ENCODE results near the gene LTBP2.

The LTBP2 gene

GRCh38 chr14:74638066-74638465, 26.0 kb upstream of the LTBP2 start:
- DNase-seq (ENCODE audit: low read depth), result no peak

GRCh38 chr14:74637178-74637550, 25.1 kb upstream of the LTBP2 start:
- no peak for DNase-seq (ENCODE audit: low read depth)

- DNase-seq (ENCODE audit: low read depth), result no peak
These were observed 24.6 kb upstream of the LTBP2 start for GRCh38 chr14:74636424-74637177.

DNA sequence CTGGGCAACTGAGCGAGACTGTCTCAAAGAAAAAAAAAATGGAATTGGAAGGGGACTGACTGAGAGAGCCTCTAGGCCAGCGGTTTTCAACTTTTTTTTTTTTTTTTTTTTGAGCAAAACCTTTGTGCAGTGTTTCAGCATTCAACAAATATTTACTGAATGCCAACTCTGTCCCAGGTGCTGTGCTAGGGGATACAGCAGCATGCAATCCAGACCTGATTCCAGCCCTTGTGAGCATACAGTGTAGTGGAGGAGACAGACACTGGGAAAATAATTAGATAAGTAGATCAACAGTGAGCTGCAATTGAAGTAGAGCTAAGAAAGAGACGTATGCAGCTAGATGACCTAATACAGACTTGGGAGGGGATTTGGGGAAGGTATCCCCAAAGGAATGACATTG, 23.8 kb upstream of the LTBP2 start:
- DNase-seq (ENCODE audit: low read depth), result no peak

GRCh38 chr14:74634964-74635363, 22.9 kb upstream of the LTBP2 start:
- DNase-seq (ENCODE audit: low read depth), result no peak

- no peak for DNase-seq (ENCODE audit: low read depth)
These were observed 22.4 kb upstream of the LTBP2 start for GRCh38 chr14:74634481-74634880.

DNA sequence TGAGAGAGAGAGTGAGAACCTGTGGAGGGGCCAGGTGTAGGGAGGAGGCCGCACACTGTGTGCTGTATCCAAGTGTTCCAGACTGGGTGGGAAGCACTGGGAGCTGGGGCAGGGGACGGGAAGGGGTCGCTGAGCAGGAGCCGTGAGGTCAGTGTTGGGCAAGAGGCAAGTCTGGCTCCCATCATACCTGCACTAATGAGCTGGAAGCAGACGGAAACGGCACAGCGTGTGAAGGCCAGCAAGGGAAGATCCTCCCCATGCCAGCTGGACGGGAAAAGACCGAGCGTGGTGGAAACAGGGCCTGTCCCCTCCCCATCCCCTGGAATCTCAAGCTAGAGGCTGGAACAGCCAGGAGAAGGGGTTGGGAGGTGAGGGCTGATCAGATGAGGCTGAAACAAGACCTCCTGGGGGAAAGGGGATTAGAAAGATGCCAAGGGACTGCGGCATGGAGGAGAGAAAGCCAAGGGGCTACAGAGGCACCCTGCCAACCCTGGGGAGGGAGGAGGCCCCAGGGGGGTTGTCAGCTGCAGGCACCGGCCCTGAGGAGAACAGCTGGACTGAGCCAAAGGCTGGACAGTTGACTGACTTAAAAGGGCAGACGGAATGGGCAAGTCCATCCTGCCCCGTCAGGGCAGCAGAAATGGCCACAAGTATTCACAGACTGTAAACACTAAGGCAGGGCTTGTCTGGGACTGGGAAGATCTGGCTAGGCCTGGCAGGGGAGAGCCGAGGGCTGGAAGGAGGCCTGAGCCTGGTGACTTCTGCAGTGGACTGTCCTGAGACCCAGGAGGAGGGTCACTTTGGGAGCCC, 19.0 kb upstream of the LTBP2 start:
- DNase-seq (ENCODE audit: low read depth), result no peak

- no peak for DNase-seq (ENCODE audit: low read depth)
These were observed 16.4 kb upstream of the LTBP2 start for GRCh38 chr14:74628418-74628817.

- DNase-seq (ENCODE audit: low read depth), result no peak
These were observed 15.0 kb upstream of the LTBP2 start for GRCh38 chr14:74627076-74627475.

- no peak for DNase-seq (ENCODE audit: low read depth)
These were observed 10.2 kb upstream of the LTBP2 start for GRCh38 chr14:74622257-74622656.

GRCh38 chr14:74621556-74621955, 9.5 kb upstream of the LTBP2 start:
- no peak for DNase-seq (ENCODE audit: low read depth)

GRCh38 chr14:74620923-74621322, 8.9 kb upstream of the LTBP2 start:
- no peak for DNase-seq (ENCODE audit: low read depth)

DNA sequence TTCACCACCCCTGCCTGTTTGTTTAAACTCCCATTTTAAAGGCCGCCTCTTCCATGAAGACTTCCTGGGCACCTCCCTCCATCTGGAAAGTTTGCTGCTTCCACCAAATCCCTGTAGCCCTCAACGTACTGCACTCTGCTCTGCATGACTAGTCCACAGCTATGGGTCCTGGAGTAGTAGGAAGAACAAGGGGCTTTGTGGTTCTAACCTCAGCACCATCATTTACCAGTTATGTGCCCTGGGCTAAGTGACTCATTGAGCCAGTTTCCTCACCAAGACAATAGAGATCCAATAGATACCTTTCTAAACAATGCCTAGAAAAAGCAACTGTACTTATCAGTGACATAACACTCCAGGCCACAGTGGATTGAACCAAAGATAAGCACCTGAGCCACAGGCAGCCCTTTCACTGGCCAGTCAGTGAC, 8.5 kb upstream of the LTBP2 start:
- DNase-seq (ENCODE audit: low read depth), result peak; percentile 30

- DNase-seq (ENCODE audit: low read depth), result no peak
These were observed 7.7 kb upstream of the LTBP2 start for GRCh38 chr14:74619672-74620131.

DNA sequence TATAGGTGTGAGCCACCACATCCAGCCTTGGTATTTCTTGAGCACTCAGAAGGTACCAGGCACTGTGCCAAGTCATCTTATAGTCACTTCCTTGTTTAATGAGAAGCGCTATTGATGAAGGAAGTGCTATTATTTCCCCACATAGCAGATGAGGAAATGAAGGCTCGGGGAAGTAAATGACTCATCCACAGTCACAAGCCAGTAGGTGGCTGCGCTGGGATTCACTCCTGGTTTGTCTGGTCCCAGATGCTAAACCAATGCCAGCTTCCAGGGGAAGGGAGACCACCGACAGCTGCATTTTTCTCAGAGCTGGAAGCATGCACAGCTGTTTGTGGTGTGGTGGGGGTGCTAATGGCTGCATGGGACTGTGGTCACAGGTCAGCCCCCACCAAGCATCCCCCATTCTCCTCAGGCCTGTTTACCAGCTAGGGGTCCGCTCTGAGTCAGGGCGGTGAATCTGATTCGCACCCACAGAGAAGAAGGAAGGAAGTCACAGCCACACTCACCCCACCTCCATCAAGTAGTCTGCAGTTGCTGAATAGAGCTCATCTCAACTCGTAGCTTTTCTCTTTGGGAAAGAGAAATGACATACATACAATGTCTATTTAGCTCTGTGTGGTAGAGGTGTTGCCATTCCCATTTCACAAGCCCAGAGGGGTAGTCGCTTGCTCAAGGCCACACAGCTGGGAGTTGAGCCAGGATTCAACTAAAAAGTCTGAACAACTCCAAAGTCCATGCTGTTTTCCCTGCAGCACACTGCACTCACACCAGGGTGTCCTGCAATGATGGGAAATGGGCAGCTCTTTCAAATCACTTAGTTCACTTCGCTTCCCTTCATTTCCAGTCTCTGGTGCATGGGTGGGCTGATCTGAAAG, 6.3 kb upstream of the LTBP2 start:
- peak; percentile 73 for DNase-seq (ENCODE audit: low read depth)

DNA sequence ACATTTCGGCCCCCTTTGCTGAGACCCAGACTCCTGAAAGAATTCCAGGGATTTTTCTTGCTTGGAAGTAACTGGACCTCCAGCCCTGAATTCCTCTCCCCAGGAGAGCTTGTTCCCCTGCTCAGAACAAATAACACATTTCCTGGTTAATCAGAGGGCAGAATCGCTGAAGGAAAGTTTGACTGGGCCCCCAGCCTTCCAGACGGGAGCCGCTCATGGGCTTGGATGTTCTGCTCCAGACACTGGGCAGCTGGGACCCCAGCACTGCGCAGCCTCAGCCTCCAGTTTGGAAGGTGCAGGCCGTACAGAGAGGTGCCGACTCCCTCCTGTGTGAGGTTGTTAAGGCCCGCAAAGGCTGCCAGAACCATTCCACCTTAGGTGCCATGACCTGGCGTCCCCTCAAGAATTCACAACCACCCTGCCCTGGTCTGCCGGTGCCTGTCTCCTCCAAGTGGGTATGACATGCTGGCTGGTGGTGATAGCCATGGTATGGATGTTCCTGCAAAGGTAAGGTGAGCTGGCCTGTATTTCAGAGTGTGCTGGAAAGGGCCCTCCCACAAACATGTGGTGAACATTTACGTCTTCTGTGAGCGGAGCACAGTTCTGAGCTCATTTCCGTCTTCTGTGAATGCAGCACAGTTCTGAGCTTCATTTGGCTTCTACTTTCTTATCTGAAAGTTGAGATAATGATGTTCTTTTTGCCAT, 5.1 kb upstream of the LTBP2 start:
- DNase-seq (ENCODE audit: low read depth), result no peak

DNA sequence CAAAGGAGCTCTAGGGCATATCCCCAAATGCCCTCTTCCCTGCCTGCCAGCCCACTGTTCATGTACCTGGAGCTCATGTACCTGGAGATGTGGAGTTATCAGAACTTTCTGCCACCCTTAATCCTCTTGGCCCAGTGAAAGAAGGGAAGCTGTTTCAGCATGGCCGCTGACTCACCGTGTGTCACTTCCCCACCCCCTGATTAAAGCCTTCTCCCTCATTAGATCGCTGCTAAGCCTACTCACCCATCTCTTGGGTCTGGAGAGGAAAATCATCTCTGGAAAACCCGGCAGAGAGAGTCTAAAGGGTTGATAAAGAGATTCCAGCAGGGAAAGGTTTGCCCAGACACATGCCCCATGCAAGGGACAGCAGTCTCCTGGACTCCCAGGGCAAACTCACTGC, 4.5 kb upstream of the LTBP2 start:
- no peak for DNase-seq (ENCODE audit: low read depth)

DNA sequence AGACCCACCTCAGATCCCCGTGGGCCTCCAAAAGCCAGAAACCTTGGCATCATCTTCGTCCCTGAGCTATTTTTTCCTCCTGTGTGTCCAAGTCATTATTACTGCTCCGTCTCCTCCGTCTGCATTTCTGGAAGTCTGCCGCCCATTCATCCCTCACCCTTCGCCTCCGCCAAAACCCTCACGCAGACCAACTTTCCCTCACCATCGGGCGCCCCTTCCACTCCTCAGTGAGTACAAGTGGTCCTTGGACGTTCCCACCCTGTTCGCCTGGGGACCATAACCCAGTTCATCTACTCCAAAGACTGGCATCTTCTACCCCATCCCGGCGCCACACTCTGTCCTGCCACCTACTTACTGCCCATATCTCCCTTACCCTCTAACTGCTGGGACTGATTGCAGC, 3.7 kb upstream of the LTBP2 start:
- DNase-seq (ENCODE audit: low read depth), result no peak

- no peak for DNase-seq (ENCODE audit: low read depth)
These were observed 2.8 kb upstream of the LTBP2 start for GRCh38 chr14:74614508-74615495.

DNA sequence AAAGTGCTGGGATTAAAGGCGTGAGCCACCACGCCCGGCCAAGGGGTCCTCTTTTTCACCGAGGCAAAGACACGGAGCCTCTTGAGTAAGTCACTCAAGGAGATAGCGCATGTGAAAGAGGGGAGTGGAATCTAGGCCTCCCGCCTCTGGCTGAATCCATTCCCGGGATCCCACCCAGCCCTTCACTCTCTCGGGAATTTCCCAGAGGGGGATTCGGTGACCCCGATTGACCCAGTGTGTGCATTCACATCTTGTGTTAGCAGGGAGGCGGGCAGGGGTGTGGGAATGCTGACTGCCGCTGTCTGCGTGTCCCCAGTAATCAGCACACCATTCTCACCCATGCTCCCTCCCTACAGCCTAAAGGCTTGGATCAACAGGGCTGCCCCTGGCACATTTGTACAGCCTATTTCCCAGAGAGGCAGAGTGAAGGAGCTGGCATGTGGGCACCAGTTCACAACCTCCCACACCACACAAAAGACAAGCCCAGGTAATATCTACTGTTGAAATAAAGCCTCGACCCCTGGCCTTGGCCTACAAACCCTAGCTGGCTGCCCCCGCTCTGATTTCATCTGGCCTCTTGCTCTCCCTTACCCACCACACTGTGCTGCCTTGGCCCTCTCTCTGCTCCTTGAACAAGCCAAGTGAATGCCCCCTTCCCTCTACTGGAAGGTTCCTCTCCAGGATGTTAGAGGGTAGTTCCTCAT, 1.3 kb upstream of the LTBP2 start:
- no peak for DNase-seq (ENCODE audit: low read depth)

All from activated gamma-delta T cell treated with anti-CD3 and anti-CD28 coated beads, Interleukin-2, amount 50 U/mL, for 16 hours (primary cell).